ENCODE measurements around the gene EIF1AD. TPM values are rescaled to one million over a fixed set of nuclear protein-coding genes. Genes with fewer than 3 reads are reported as not detected.

The EIF1AD gene
- total RNA-seq, 1 experiment from 2014 or later = 55.1 TPM

- intact Hi-C loops (cut with micrococcal nuclease; ENCODE audit: unreplicated experiment) = no loop called here
- H3K36me3 Mint-ChIP-seq (ENCODE audit: insufficient read depth, unreplicated experiment) = peaks cover 41% of the 10 kb centered on the region
- no TSS peak for BruUV-seq (replicated peaks)
- no peak for TF ChIP-seq CTCF (IDR thresholded peaks at IDR 0.05; ENCODE audit: unreplicated experiment)
- CTCF ChIA-PET = interaction anchor here (0.6 kb wide), 1 partner anchor 462 kb away, joined by 6 read pairs; no protein-coding TSS in a partner anchor
- DNase-seq = no peak
- H3K27ac Mint-ChIP-seq (ENCODE audit: unreplicated experiment) = no peak overlapping the region
- no peaks in the 10 kb centered on the region for H3K9me3 Mint-ChIP-seq (ENCODE audit: low read depth, unreplicated experiment)
- peaks cover 6% of the 10 kb centered on the region for H3K4me1 Mint-ChIP-seq (ENCODE audit: low read depth, unreplicated experiment)
- no peaks in the 10 kb centered on the region for H3K27me3 Mint-ChIP-seq (ENCODE audit: unreplicated experiment)
- no peak overlapping the region for H3K4me3 Mint-ChIP-seq (ENCODE audit: low read depth, unreplicated experiment)
These were observed 6.6 kb upstream of the EIF1AD start for GRCh38 chr11:66008468-66009101.

GRCh38 chr11:66008095-66008467 lies 6.1 kb upstream of the EIF1AD start:
- no TSS peak for BruUV-seq (replicated peaks)
- Mint-ChIP-seq H3K4me1 (ENCODE audit: low read depth, unreplicated experiment) (peaks cover 5% of the 10 kb centered on the region), H3K4me3 (ENCODE audit: low read depth, unreplicated experiment) (no peak overlapping the region), H3K27ac (ENCODE audit: unreplicated experiment) (no peak overlapping the region), H3K27me3 (ENCODE audit: unreplicated experiment) (no peaks in the 10 kb centered on the region), H3K9me3 (ENCODE audit: low read depth, unreplicated experiment) (no peaks in the 10 kb centered on the region), H3K36me3 (ENCODE audit: insufficient read depth, unreplicated experiment) (peaks cover 46% of the 10 kb centered on the region)
- intact Hi-C loops (cut with micrococcal nuclease; ENCODE audit: unreplicated experiment) = no loop called here
- TF ChIP-seq CTCF (IDR thresholded peaks at IDR 0.05; ENCODE audit: unreplicated experiment) = no peak
- CTCF ChIA-PET = no interaction called here
- no peak for DNase-seq

- peaks cover 7% of the 10 kb centered on the region for H3K4me1 Mint-ChIP-seq (ENCODE audit: low read depth, unreplicated experiment)
- TF ChIP-seq CTCF (IDR thresholded peaks at IDR 0.05; ENCODE audit: unreplicated experiment) = no peak
- intact Hi-C loops (cut with micrococcal nuclease; ENCODE audit: unreplicated experiment) = no loop called here
- peaks cover 46% of the 10 kb centered on the region for H3K36me3 Mint-ChIP-seq (ENCODE audit: insufficient read depth, unreplicated experiment)
- no peak overlapping the region for H3K4me3 Mint-ChIP-seq (ENCODE audit: low read depth, unreplicated experiment)
- no peak overlapping the region for H3K27ac Mint-ChIP-seq (ENCODE audit: unreplicated experiment)
- BruUV-seq (replicated peaks) = no TSS peak
- no peak for DNase-seq
- CTCF ChIA-PET = no interaction called here
- no peaks in the 10 kb centered on the region for H3K9me3 Mint-ChIP-seq (ENCODE audit: low read depth, unreplicated experiment)
- H3K27me3 Mint-ChIP-seq (ENCODE audit: unreplicated experiment) = no peaks in the 10 kb centered on the region
These were observed 5.3 kb upstream of the EIF1AD start for GRCh38 chr11:66007201-66007634.

- Mint-ChIP-seq H3K9me3 (ENCODE audit: low read depth, unreplicated experiment) (no peaks in the 10 kb centered on the region), H3K27me3 (ENCODE audit: unreplicated experiment) (no peaks in the 10 kb centered on the region), H3K4me3 (ENCODE audit: low read depth, unreplicated experiment) (no peak overlapping the region), H3K27ac (ENCODE audit: unreplicated experiment) (no peak overlapping the region), H3K4me1 (ENCODE audit: low read depth, unreplicated experiment) (peaks cover 7% of the 10 kb centered on the region), H3K36me3 (ENCODE audit: insufficient read depth, unreplicated experiment) (peaks cover 46% of the 10 kb centered on the region)
- BruUV-seq (replicated peaks) = no TSS peak
- intact Hi-C loops (cut with micrococcal nuclease; ENCODE audit: unreplicated experiment) = no loop called here
- no peak for TF ChIP-seq CTCF (IDR thresholded peaks at IDR 0.05; ENCODE audit: unreplicated experiment)
- no peak for DNase-seq
- CTCF ChIA-PET = no interaction called here
These were observed 4.9 kb upstream of the EIF1AD start for GRCh38 chr11:66006891-66007176.
